CD4-positive, alpha-beta T cell treated with Interferon alpha-2 for 1 hour (primary cell): ENCODE data around the gene CATSPER2.
"Not testable (repeated sequence)": the region's sequence is repeated elsewhere in the genome, so short reads cannot be mapped to it uniquely, and the experiment has no call there.

Experiments used
- DNase-seq, 2 donors: peaks; one replicate each; pipeline ENCODE4 v3.0.0-alpha.2; 2020 to 2022

Gene CATSPER2

GRCh38 chr15:43592841-43593240 lies 55.8 kb downstream of the CATSPER2 start:
- DNase-seq = not testable (repeated sequence)

DNA sequence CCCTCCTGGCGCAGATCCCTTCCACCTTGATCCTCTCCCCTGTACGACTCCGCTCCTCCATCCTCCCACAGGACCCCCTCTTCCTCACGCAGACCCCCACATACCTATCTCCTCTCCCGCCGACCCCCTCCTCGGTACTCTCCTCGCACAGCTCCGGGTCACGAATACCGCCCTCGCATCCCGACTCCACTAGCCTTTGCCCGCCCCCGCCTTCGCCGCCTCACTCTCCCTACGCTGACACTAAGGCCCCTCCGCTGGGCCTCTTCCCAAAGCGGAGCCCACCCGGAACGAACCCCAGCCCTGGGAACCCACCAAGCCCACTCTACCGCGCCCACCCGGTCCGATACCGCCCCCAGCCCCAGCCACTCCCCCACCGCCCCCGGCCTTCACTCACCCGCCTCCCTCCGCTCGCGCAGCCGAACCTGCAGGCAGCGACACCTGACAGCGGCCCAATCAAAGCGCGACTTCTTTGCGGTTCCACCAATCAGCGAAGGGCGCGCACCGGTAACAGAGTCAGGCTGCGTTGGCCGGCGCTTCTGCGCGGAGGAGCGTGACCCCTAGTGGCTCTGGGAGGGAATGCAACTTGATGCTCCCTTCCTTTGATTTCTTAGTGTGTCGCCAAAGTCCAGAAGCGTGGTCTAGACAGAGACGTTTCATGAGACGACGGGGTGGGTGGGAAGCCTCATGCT lies 58.7 kb downstream of the CATSPER2 start, which contains the start of gene PPIP5K1:
PPIP5K1 (minus strand) TSS at position 431 of the 689 bp plus-strand sequence. CDS start 5,704 bp downstream, outside the sequence.
- not testable (repeated sequence) for DNase-seq
